NCI-H1092 (cell line): Measurements from ENCODE around the gene STAT5B.
"Not testable (repeated sequence)": the region's sequence is repeated elsewhere in the genome, so short reads cannot be mapped to it uniquely, and the experiment has no call there.

Experiments used
- DNase-seq: peaks from one replicate; lab custom pipeline; 2025; lab: John Stamatoyannopoulos, UW

Gene STAT5B

DNA sequence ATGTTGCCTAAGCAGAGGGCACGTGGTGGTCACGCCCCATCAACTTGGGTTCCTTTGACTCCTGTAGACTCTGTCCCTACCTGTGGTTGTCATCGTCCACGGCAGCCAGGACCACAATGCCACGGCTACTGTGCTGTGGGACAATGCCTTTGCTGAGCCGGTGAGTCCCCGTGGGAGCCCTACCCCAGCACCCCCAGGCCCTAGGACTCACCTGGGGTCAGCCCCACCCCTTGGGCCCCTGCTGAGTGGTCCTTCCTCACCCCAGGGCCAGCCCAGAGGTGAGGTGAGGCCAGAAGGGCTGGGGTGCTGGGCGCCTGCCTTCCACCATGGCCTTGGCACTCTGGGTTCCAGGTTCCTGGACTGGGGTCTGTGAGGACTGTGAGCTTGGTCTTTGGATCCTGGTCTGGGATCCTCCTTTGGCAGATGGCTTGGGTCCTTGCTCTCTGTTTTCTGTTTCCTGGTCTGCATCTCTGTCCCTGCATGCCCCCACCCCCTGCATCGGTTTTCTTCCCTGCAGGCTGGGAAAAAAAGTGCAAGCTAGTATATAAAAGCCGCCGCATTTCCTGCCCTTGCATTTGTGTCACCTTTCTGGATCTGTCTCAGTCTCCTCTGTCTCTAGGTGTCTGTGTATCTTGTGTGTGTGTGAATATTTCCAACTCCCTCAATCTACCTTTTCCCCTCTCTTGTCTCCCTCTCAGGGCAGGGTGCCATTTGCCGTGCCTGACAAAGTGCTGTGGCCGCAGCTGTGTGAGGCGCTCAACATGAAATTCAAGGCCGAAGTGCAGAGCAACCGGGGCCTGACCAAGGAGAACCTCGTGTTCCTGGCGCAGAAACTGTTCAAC, 29.6 kb upstream of the STAT5B start:
- no peak for DNase-seq

- DNase-seq = not testable (repeated sequence)
Observed at GRCh38 chr17:42305031-42305330, 28.8 kb upstream of the STAT5B start.

- DNase-seq = no peak
Observed at GRCh38 chr17:42304187-42305030, 28.2 kb upstream of the STAT5B start.

DNA sequence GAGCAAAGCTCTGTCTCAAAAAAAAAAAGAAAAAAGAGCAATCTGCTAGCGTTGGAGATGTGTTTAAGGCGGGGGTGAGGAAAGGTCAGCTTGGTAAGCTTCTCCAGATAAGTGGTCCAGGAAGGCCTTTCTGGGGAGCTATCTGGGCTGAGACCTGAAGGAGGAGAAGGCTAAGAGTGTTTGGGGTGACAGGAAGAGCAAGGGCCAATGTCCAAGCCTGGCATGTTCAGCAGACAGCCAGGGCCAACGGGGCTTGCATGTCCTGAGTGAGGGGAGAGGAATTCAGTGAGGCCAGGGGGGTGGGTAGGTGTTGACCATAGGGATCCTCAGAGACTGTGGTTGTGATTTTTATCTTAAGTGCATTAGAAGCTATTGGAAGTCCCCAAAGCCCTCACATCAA, 27.5 kb upstream of the STAT5B start:
- no peak for DNase-seq

DNA sequence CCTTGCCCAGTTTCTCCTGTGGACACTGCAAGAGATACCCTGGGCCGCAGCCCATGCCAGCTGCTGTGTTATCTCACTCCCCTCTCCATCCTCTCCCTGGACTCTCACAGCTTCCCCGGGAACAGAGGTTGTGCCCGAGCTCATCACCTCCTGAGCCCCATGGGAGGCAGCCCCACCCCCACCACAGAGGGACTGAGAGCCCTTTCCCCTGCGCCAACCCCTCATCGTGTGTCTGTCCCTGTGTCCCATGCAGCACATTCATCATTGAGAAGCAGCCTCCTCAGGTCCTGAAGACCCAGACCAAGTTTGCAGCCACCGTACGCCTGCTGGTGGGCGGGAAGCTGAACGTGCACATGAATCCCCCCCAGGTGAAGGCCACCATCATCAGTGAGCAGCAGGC, 24.8 kb upstream of the STAT5B start:
- DNase-seq = no peak

- not testable (repeated sequence) for DNase-seq
Observed at GRCh38 chr17:42299913-42300312, 23.7 kb upstream of the STAT5B start.

DNA sequence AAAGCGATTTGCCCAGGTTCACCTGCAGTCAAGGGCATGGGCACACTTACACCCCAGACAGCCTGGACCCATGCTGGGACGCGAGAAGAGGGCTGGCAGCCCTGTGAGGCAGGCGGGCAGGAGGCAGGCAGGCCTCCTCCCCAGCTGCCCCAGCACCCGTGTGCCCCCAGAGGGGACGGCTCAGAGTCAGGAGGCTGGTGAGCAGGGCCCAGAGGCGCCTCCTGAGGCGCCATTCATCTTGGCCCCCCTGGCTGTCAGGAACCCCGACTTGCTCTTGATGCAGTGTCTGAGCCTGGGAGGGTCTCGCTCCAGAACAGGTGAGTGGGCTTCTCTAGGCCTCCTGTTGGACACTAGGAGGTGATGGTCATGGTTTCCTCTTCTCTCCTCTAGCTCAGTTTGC, 23.2 kb upstream of the STAT5B start:
- DNase-seq = not testable (repeated sequence)

DNA sequence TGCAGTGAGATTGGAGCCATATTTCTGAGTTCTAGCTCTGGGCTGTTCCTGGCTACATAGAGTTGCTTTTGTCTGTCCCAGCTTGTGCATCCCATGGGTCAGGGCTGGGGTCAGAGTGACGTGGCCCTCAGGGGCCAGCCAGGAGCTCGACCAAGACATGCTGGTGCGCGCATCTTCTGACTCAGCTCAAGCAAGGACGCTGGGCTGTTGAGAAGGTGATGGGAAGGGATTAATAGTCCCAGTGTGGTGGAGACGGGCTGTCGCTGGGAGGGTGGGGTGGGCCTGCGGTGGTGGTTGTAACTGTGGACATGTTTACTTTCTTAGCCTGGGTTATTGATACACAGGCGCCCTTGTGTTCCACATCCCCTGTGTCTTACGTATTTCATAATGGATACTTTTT, 21.6 kb upstream of the STAT5B start:
- not testable (repeated sequence) for DNase-seq

GRCh38 chr17:42296012-42296411, 19.8 kb upstream of the STAT5B start:
- no peak for DNase-seq

DNA sequence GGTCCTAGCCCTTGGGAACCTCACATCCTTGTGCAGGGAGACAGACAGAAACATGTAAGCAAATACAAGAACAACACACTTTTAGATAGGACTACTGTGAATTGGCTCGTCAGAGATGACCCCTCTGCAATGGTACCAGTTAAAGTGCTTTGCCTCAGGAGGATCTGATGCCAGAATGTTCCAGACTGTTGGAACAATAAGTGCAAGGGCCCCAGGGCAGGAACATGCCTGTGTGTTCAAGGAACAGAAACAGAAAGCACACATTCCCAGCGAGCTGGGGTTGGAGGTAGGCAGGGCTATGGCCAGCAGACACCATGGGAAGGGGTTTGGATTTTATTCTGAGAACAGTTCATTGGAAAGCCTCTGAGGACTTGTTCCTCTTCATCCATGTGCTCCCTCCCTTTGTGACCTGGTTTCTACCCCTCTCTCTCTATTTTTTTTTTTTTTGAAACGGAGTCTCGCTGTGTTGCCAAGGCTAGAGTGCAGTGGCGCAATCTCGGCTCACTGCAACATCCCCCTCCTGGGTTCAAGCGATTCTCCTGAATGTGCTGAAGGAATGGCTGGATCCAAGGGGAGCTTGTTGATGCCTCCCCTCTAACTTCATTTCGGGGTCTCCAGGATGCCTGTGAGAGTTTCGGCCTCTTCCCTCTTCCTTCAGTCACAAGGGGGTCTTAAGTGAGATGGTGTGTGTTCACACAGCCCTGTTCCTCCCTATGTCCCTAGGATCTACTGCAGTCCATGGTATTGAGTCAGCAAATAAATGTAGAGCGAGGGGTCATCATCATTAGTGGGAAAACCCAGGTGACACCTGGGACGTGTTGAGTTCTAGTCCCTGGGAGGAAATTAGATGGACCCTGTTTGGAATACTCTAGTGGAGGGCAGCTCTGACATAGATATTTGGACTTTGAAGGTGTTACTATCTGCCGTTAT, 18.5 kb upstream of the STAT5B start:
- no peak for DNase-seq

DNA sequence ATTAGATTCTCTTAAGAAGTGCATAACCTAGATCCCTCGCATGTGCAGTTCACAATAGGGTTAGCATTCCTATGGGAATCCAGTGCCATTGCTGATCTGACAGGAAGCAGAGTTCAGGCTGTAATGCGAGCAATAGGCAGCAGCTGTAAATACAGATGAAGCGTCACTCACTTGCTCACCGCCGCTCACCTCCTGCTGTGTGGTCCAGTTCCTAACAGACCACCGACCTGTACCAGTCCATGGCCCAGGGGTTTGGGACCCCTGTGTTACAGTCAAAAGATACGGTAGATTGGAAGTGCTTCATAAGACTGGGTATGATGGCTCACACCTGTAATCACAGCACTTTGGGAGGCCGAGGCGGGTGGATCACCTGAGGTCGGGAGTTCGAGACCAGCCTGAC, 14.9 kb upstream of the STAT5B start:
- DNase-seq = no peak

DNA sequence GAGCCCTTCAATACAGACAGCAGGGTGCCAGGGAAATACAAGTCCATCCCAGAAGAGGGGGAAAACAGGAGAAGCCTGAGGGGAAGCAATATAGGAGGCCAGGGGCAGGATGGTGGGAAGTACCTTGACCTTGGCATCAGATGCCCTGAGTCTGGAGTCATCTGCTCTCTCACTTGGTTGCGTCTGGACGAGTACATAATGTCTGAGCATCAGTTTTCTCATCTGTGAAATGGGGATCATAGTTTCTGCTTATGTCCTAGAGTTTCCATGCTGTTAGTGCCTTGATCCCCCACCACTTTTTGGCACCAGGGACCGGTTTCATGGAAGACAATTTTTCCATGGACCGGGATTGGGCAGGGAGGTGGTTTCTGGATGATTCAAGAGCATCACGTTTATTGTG, 14.4 kb upstream of the STAT5B start:
- no peak for DNase-seq

GRCh38 chr17:42289611-42290181, 13.5 kb upstream of the STAT5B start:
- no peak for DNase-seq

GRCh38 chr17:42288803-42289610, 12.8 kb upstream of the STAT5B start:
- DNase-seq = no peak

DNA sequence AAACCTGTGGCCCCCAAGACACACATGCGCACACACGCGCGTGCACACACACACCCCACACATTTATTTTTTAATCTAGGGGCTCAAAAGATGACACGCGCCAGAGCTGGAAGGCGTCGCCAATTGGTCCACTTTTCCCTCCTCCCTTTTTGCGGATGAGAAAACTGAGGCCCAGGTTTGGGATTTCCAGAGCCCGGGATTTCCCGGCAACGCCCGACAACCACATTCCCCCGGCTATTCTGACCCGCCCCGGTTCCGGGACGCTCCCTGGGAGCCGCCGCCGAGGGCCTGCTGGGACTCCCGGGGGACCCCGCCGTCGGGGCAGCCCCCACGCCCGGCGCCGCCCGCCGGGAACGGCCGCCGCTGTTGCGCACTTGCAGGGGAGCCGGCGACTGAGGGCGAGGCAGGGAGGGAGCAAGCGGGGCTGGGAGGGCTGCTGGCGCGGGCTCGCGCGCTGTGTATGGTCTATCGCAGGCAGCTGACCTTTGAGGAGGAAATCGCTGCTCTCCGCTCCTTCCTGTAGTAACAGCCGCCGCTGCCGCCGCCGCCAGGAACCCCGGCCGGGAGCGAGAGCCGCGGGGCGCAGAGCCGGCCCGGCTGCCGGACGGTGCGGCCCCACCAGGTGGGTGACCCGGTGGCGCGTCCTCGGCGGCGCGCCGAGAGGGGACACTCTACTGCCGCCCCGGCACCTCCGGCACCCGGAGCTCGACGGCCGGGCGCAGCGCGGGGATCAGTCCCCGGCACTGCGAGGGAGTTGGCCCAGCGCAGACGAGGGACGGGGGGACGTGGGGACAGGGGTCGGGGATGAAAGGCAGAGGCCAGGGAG, 12.0 kb upstream of the STAT5B start, which contains the start of gene STAT5A:
Gene STAT5A, plus strand, starts transcription at position 522 of the 826 bp plus-strand sequence. CDS start 914 bp downstream, outside the sequence.
- DNase-seq = peak; percentile 50

GRCh38 chr17:42287305-42287976, 11.2 kb upstream of the STAT5B start:
- no peak for DNase-seq

DNA sequence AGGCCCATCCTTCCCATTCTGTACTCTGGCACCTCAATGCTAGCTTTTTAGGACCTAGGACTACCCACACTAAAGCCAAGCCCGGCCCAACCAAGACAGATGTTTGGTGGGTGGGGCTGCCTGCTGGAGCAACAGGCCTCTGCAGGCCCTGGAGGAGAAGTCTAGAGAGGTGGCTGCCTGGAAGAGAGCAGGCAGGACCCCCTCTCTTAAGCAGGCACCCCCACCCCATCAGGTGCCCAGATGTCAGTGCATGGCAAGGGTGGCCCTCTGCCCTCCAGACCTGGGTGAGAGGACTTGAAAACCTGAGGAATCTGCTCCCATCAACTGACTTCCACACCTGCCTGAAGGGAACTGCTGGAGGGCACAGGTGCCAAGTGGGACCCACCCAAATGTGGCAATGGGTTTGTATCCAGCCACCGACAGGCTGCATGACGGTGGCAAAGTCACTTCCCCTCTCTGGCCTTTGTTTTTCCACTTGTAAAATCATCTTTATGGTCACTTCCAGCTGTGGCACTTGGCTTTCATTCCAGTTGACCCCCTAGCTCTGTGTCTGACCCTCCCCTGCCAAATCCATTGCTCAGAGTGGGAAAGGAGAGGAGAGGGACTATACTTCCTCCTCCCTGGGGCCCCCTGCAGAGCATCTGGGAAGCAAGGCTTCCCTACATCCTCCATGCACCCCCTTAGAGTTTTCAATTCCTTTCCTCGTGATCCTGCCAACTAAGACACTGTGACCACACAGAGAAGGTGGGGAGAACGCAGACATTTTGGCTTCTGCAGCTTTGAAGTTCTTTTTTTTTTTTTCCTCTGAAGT, 10.4 kb upstream of the STAT5B start:
- no peak for DNase-seq

- no peak for DNase-seq
Observed at GRCh38 chr17:42285346-42286050, 9.3 kb upstream of the STAT5B start.
